GM12878 (cell line): ENCODE data around the gene ABCD3. TPM values are rescaled to one million over a fixed set of nuclear protein-coding genes. Genes with fewer than 3 reads are reported as not detected.

ENCODE experiments used
- ATAC-seq: fragments of 200-7000 bp; cut with Tn5 transposase; 3 replicates; pipeline ENCODE4 v1.9.1; 2020; ENCODE audit warnings: mild to moderate bottlenecking, moderate library complexity
- BruUV-seq: library from RNA; stranded (reverse); fragments of 400-500 nt; replicated peaks from 2 replicates; lab custom pipeline; 2021; lab: Mats Ljungman, UMichigan
- CTCF ChIA-PET: fragments of 300-600 bp; sonication (Branson Sonifier 250); formaldehyde crosslinking; extraction: SDS; loops from one replicate; lab custom pipeline; 2021; ENCODE audit warnings: inconsistent platforms; lab: Yijun Ruan, JAX
- POLR2A ChIA-PET: fragments of 350-600 bp; formaldehyde crosslinking; extraction: SDS; loops from one replicate; lab custom pipeline; 2021; ENCODE audit warnings: inconsistent platforms; lab: Charles Lee
- RAD21 ChIA-PET: fragments of 300-600 bp; sonication (Branson Sonifier 250); formaldehyde crosslinking; loops from one replicate; lab custom pipeline; 2023; ENCODE audit warnings: antibody characterized with exemption; ENCODE audit not compliant: unreplicated experiment; lab: Charles Lee
- SMC1A ChIA-PET: fragments of 300-600 bp; sonication (Branson Sonifier 250); formaldehyde crosslinking; loops from one replicate; lab custom pipeline; 2023; ENCODE audit not compliant: unreplicated experiment, uncharacterized antibody; lab: Charles Lee
- DNase-seq: peaks from one replicate; pipeline ENCODE4 v3.0.0-alpha.2; 2011; ENCODE audit warnings: low read depth, low spot score
- FAIRE-seq: peaks from 3 replicates; lab custom pipeline; 2011; peaks lifted over from hg19 to GRCh38; lab: Jason Lieb, UNC
- H2AFZ ChIP-seq: 2 replicates; pipeline ENCODE4 v1.6.0; 2011; ENCODE audit warnings: low read depth, low read length, control low read depth; ENCODE audit not compliant: control insufficient read depth
- H3K27ac ChIP-seq: 2 replicates; pipeline ENCODE4 v1.5.1; 2011; ENCODE audit warnings: control low read depth; ENCODE audit not compliant: control insufficient read depth, insufficient read depth
- H3K27me3 ChIP-seq, 2 experiments: replicated peaks in 1 of 2; 2 replicates each; pipeline versions ENCODE4 v1.6.0 to v1.6.1; 2011; ENCODE audit warnings: low read length in 1 of 2; ENCODE audit not compliant: control insufficient read depth in 2 of 2, insufficient read depth in 2 of 2
- H3K36me3 ChIP-seq, 2 experiments: 2 replicates each; pipeline ENCODE4 v1.5.1; 2011; ENCODE audit warnings: low read length in 1 of 2; ENCODE audit not compliant: control insufficient read depth in 2 of 2, insufficient read depth in 2 of 2
- H3K4me1 ChIP-seq: 2 replicates; pipeline ENCODE4 v1.6.1; 2011; ENCODE audit warnings: mild to moderate bottlenecking, low read length, moderate library complexity, mixed read lengths; ENCODE audit not compliant: control insufficient read depth, insufficient read depth
- H3K4me2 ChIP-seq: 2 replicates; pipeline ENCODE4 v1.6.0; 2011; ENCODE audit warnings: control low read depth; ENCODE audit not compliant: control insufficient read depth, insufficient read depth
- H3K4me3 ChIP-seq: fragments of 200-600 bp; sonication (generic); 2 replicates; pipeline ENCODE4 v1.5.1; 2016
- H3K79me2 ChIP-seq: 2 replicates; pipeline ENCODE4 v1.6.0; 2011; ENCODE audit warnings: low read length; ENCODE audit not compliant: control insufficient read depth, insufficient read depth
- H3K9ac ChIP-seq: 2 replicates; pipeline ENCODE4 v1.8.0; 2011; ENCODE audit warnings: low read length, control low read depth, mixed read lengths; ENCODE audit not compliant: control insufficient read depth, insufficient read depth
- H3K9me3 ChIP-seq: replicated peaks from 3 replicates; pipeline ENCODE4 v1.5.1; 2011; ENCODE audit warnings: mild to moderate bottlenecking, low read length; ENCODE audit not compliant: control insufficient read depth, insufficient read depth
- H4K20me1 ChIP-seq: 2 replicates; pipeline ENCODE4 v1.6.0; 2011; ENCODE audit not compliant: control insufficient read depth, insufficient read depth
- POLR2AphosphoS2 ChIP-seq: IDR thresholded peaks from 2 replicates; pipeline ENCODE4 v1.6.1; 2011; ENCODE audit warnings: low read depth, mild to moderate bottlenecking, low read length, improper control_type of control experiment, moderate library complexity
- RAD21 ChIP-seq: IDR thresholded peaks from 2 replicates; pipeline ENCODE4 v1.6.1; 2011; ENCODE audit warnings: mild to moderate bottlenecking, low read depth, low read length, moderate library complexity; ENCODE audit not compliant: insufficient read depth
- RCOR1 ChIP-seq: conservative IDR thresholded peaks from 2 replicates; pipeline ENCODE4 v1.6.1; 2012; ENCODE audit warnings: low read depth, low read length, improper control_type of control experiment
- SMC3 ChIP-seq: IDR thresholded peaks from 2 replicates; pipeline ENCODE4 v1.6.1; 2011; ENCODE audit warnings: low read length, improper control_type of control experiment, borderline replicate concordance
- WGBS: methylation state at CpG from one replicate; pipeline ENCODE4 v1.1.6; 2016; ENCODE audit warnings: low lambda C conversion rate; ENCODE audit not compliant: insufficient replicate concordance, insufficient coverage; ENCODE audit errors: missing lambda C conversion rate; 5-methylcytosine and 5-hydroxymethylcytosine counted together
- in situ Hi-C: fragments of 300-500 bp; cut with MboI; formaldehyde crosslinking; loops from 9 replicates; pipeline ENCODE4 v1.14.3; 2018; ENCODE audit warnings: mixed read lengths
- intact Hi-C: fragments of 100-400 bp; cut with micrococcal nuclease; formaldehyde crosslinking; loops from one replicate; pipeline ENCODE4 v1.14.2; 2022; ENCODE audit not compliant: unreplicated experiment
- polyA plus RNA-seq, 11 experiments: library from polyadenylated mRNA; depleted of rRNA in 4 of 11; unstranded in 6 of 11; stranded (reverse) in 5 of 11; fragments of >200 nt; fragmentation: Nextera tagmentation in 4 of 11; fragmentation: Illumina TruSeq in 1 of 11; extraction: Ambion mirVana in 4 of 11; extraction: Trizol in 1 of 11; gene quantifications; 1 replicate in 1 of 11; 2 replicates in 10 of 11; pipeline versions ENCODE4 v1.2.1 to v1.2.3, GENCODE V29; 2011 to 2016; ENCODE audit warnings: inconsistent platforms in 2 of 11, missing spikeins in 2 of 11, low read depth in 1 of 11
- total RNA-seq, 4 experiments: library from RNA; depleted of rRNA in 3 of 4; stranded (reverse); fragments of >200 nt in 3 of 4; fragmentation: Illumina TruSeq in 1 of 4; extraction: Trizol in 1 of 4; gene quantifications; 2 replicates each; pipeline versions ENCODE4 v1.2.1 to v1.2.3, GENCODE V29; 2013 to 2021
- TF ChIP-seq, protein P1 (sequence below), 3 experiments: IDR thresholded peaks in 2 of 3; conservative IDR thresholded peaks in 1 of 3; 2 replicates each; pipeline ENCODE4 v1.5.1; 2011; ENCODE audit warnings: low read depth in 3 of 3, low read length in 3 of 3, mild to moderate bottlenecking in 3 of 3, control low read depth in 2 of 3, moderate library complexity in 2 of 3, inconsistent platforms in 1 of 3, mixed read lengths in 1 of 3; ENCODE audit not compliant: control insufficient read depth in 2 of 3, insufficient read depth in 1 of 3; ENCODE audit errors: extremely low read depth in 1 of 3

ABCD3 gene
- total and polyA plus RNA-seq, 10 of the 15 experiments (the other 5 are each of a cell fraction or from before 2014, with no cell fraction given): 15.1 to 40.2 (median 24.1) TPM

GRCh38 chr1:94463765-94464330 lies 45.7 kb downstream of the ABCD3 start:
- Histone ChIP-seq H3K4me3 (no peak overlapping the region), H3K9ac (no peak overlapping the region), H3K79me2 (no peaks in the 10 kb centered on the region)
- peak; percentile 68 for ATAC-seq
- DNase-seq: no peak
- 91% methylated on average over 2 of the region's 3 CpGs for WGBS
- no TSS peak for BruUV-seq
- TF ChIP-seq SMC3 (peak; percentile 46; the same call in 1 of the 2 replicates), POLR2AphosphoS2 (no peak), RAD21 (peak; percentile 78), RCOR1 (no peak)
- TF ChIP-seq, protein P1, sequence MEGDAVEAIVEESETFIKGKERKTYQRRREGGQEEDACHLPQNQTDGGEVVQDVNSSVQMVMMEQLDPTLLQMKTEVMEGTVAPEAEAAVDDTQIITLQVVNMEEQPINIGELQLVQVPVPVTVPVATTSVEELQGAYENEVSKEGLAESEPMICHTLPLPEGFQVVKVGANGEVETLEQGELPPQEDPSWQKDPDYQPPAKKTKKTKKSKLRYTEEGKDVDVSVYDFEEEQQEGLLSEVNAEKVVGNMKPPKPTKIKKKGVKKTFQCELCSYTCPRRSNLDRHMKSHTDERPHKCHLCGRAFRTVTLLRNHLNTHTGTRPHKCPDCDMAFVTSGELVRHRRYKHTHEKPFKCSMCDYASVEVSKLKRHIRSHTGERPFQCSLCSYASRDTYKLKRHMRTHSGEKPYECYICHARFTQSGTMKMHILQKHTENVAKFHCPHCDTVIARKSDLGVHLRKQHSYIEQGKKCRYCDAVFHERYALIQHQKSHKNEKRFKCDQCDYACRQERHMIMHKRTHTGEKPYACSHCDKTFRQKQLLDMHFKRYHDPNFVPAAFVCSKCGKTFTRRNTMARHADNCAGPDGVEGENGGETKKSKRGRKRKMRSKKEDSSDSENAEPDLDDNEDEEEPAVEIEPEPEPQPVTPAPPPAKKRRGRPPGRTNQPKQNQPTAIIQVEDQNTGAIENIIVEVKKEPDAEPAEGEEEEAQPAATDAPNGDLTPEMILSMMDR (IDR thresholded peaks at IDR 0.05 in 2 of 3, conservative IDR thresholded peaks at IDR 0.05 in 1 of 3; ENCODE audit: control insufficient read depth in 2 of 3, extremely low read depth in 1 of 3, insufficient read depth in 1 of 3, low read depth in 3 of 3, low read length in 3 of 3): peak; percentile 21 to 64 (median 49); a peak in 5 of 6 replicates
- TF ChIP-seq, all 136 proteins: peak for 3
- RAD21 ChIA-PET: interaction anchor here (0.7 to 2.3 kb wide), 8 partner anchors 12 to 438 kb away, joined by 3 to 16 read pairs (median 3); no protein-coding TSS in a partner anchor
- intact Hi-C loops (loop anchor here (1.0 to 5.0 kb wide), 2 partner anchors 127 to 403 kb away; no protein-coding TSS in a partner anchor), in situ Hi-C loops (no loop called here)
- Histone ChIP-seq H3K27ac (no peak overlapping the region), H4K20me1 (no peaks in the 10 kb centered on the region), H3K4me1 (no peaks in the 10 kb centered on the region), H3K4me2 (no peak overlapping the region), H3K36me3 (peaks cover 1 to 4% of the 10 kb centered on the region in 2 experiments; a peak in 3 of 4 replicates), H2AFZ (no peak overlapping the region), H3K9me3 (no peaks in the 10 kb centered on the region), H3K27me3 (no peaks in the 10 kb centered on the region)
- CTCF ChIA-PET: interaction anchor here (0.6 to 4.5 kb wide), 31 partner anchors 8 to 835 kb away, joined by 3 to 54 read pairs (median 5); no protein-coding TSS in a partner anchor
- SMC1A ChIA-PET: interaction anchor here (0.6 to 3.1 kb wide), 19 partner anchors 11 to 643 kb away, joined by 3 to 29 read pairs (median 5); no protein-coding TSS in a partner anchor
- POLR2A ChIA-PET: no interaction called here
- FAIRE-seq: peak; percentile 44
